ENCODE results near the gene TOMM70.

The TOMM70 gene

DNA sequence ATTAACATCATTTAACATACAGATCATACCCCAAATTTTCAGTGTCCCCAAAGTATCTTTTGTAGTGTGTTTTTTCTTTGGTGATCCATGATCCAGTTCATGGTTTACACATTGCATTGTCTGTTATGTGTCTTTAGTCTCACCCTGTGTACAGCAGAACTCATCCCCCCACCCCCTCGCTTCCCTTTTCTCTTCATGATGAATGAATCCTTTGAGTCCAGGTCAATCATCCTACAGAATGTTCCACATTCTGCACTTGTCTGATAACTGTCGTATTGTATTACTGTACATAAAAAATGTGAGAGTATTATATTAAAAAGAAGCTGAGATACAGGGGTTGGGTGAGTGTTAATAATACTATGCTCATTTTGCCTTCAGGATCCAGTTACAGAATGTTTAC lies 80.9 kb downstream of the TOMM70 start:
- peak; percentile 51 for DNase-seq

DNA sequence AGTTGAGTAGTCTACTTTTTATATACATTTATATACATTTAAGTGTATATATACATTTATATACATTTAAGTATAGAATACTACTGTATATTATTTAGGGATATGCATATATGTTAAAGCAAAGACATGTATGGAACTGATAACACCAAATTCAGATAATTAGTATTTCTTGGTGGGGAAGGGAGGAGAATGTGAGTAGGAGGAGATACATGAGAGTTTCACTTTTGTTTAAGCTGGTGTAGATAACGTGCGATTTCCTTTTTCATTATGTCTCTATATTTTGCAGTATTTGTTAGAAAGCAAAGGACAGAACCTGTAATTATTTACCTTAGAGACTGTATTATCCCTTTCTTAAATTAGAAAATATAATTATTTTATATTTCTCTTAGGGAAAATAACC lies 83.0 kb downstream of the TOMM70 start:
- peak; percentile 76 for DNase-seq

DNA sequence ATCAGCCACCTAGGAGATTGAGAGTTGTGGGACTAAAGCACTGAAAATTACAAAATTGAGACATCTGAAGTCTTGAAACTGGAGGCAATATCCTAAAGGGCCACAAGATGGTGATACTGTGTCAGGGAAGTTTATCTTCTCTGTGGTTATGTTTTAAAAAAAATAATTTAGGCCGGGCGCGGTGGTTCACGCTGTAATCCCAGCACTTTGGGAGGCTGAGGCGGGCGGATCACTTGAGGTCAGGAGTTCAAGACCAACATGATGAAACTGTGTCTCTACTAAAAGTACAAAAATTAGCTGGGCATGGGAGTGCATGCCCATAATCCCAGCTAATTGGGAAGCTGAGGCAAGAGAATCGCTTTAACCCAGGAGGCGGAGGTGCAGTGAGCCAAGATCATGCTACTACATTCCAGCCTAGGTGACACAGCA lies 84.2 kb downstream of the TOMM70 start:
- peak; percentile 88 for DNase-seq

Measured in OCI-M1 (cell line).